GM19438 (cell line): ENCODE data around the gene FMN2.

ENCODE experiments used
- ATAC-seq: cut with Tn5 transposase; IDR thresholded peaks from one replicate; pipeline ENCODE4 v1.9.1; 2021; ENCODE audit warnings: low read depth; ENCODE audit not compliant: unreplicated experiment

Gene FMN2

DNA sequence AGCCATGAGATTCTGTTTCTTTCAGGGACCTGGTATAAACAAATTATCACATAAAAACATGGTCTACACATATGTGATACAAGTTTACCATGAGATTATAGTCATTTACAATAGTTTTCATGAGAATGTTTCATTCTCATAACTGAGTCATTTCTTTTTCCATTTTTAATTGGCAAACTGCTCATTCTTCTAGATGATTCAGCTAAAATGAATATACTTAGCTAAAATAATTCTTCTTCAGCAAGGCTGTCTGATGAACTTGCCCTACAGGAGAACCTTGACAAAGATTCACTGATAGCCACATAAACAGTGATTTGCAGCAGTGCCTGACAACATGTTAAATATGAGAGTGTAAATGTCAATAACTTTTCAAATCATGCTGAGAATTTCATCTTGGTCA lies 253.2 kb downstream of the FMN2 start:
- ATAC-seq = no peak

DNA sequence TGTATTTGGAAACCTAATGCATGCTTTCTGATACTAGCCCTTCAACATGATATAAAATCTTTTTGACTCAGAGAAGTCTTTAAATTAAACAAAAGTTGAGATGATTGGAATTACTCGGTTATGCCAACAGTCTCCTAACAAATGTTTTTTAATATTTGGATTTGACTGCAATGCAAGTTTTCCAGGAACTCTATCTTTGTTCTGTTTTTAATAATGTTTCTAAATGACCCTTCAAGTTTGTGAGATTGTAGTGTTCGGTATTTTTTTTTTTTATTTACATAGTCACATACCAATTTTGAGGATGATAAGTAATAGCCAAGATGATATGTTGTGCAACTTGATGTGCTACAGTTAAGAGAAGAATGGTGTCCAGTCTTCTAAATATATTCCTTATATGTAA lies 258.0 kb downstream of the FMN2 start:
- no peak for ATAC-seq

- ATAC-seq = no peak
Observed at GRCh38 chr1:240350910-240351331, 259.2 kb downstream of the FMN2 start.

DNA sequence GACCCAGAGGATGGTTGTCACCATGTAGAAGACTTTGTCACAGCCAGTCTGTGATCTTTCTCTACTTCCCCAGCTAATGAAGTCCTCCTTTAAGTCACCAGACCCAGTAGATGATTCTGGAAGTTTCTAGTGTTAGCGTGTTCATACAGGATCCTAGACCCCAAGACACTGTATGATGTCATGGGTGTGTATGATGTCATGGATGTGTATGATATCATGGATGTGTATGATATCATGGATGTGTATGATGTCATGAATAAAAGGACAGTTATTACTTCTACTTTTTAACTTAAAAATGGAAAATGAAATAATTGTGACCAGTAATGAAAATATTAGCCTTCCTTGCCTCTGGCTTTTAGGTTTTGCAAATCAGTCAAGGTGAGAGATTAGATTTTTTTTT lies 260.0 kb downstream of the FMN2 start:
- no peak for ATAC-seq

DNA sequence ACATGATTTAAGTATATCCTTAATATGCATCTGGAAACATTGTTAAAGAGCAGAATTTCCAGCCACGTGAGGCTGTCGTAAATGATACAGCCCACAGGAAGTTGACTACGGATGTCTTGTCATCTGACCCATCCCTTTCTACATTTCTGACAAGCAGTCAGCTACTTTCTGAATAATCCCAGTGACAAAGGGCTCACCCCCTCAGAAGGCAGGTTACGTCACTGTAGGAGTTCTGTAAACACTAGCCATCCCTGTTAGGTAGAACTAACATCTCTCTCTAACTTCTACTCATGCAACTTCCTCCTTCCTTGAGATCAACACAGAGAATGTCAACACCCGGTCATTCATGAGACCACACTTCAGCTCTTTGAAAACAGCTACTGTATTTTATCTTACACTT lies 261.1 kb downstream of the FMN2 start:
- ATAC-seq = no peak

DNA sequence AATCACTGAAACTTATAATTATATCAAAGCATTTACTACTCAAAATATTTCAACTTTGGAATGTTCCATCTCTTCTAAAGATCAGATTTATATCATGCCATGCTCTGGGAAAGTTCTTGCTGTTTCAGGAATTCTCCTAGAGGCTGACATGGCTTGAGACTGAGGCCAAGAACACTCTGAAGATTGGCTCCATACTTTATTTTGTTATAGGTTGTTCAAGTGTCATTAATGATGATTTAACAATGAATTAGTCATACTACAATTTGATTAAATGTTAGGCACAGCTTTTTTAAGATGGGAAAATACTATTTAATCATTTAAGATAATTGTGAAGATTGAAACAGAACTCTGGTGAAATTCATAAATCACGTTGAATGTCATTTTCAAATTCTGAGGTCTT lies 264.9 kb downstream of the FMN2 start:
- ATAC-seq = no peak

- ATAC-seq = no peak
Observed at GRCh38 chr1:240362046-240362445, 270.4 kb downstream of the FMN2 start.

DNA sequence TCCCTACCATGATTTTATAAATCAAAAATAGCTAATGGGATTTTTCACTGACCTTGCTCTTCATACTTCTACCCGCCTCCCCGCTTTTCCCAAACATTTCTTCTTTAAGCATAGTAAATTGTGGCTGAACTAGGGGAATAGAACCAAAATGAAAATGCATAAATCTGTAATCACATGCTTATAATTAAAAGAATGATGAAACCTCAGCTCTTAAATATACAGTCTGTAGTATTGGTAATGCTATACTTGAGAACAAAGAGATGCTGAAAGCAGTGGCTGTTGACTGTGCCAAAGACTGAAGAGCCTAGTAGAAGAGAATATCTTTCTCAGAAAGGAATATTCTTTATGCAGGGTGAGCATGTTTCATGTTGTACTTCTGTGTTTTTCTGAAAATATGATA lies 271.1 kb downstream of the FMN2 start:
- ATAC-seq = no peak

- ATAC-seq = no peak
Observed at GRCh38 chr1:240363315-240363714, 271.6 kb downstream of the FMN2 start.

DNA sequence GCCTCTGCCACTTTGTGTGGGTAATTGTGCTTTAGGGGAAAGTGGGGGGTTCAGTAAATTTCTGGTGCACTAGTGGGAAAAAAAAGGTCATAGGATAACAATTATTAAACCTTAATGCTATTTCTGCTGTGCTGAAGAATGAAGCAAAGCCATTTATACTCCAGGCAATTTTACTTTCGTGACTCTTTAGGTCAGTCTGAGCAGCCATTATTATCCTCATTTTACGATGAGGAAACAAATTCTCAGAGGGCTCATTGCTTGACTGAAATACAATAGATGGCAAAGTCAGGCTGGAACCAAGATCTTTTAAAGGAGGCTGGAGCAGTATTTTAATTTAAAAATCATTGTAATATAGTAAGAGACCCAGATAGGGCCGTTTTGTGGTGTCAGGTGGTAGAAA lies 272.2 kb downstream of the FMN2 start:
- ATAC-seq = no peak

- ATAC-seq = no peak
Observed at GRCh38 chr1:240366636-240367035, 275.0 kb downstream of the FMN2 start.

DNA sequence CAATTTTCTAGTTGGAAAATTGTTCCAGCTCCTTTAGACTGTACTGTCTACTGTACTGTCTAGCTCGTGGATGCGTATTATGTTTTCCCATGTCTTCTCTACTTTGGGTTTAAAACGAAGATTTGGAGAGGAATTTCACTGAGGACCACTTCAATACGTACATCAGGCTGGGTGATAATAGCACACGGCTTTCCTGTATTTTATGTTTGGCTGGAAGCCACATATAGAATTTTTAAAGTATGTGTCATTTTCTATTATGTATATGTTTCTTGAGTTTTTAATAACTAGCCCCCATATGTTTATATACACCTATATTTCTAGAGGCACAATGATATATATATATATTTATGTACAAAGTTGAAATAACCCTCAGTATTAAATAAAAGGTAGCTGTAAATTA lies 293.9 kb downstream of the FMN2 start:
- no peak for ATAC-seq

DNA sequence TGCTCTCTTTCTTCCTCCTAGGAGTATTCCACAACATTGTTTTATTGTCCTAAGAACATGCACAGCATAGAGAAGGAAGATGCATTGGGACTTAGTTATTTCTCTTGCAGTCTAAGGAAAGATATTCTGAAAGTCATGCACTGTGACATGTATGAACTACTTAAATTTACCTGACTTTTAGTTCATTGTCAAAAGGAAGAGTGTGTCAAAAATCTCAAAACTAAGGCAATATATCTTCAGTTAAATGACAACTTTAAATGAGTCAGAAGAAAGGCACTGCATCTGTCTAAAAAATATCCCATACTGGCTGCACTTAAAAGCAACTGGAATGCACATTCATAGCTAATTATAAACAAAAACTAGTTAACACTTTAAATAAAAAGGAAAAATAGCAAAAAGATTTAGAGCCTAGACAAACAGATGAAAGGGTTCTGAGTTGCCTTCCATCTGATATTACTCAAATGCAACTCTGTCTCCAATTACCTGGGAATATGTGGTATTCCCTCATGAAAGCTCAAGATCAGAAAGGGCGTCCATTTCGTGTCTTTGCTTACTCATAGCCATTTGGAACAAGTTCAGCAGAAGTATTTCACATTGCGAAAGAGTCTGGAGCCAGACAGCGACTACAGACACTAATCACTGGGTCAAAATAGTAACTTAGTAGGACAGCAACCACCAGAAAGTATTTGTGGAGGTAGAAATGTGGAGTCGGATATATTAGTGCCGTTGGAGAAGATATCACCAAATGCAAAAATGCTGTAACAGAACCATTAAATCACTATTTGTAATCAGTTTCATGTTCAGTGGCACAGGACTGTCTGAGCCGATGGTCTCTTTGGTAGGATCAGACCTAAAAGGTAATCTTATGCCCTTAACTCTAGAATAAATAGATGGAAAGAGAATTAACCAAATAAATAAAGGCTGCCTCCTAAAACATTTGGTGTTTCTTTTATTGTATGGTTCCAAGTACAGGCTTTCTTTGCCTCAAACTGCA lies 294.6 kb downstream of the FMN2 start:
- ATAC-seq = no peak

DNA sequence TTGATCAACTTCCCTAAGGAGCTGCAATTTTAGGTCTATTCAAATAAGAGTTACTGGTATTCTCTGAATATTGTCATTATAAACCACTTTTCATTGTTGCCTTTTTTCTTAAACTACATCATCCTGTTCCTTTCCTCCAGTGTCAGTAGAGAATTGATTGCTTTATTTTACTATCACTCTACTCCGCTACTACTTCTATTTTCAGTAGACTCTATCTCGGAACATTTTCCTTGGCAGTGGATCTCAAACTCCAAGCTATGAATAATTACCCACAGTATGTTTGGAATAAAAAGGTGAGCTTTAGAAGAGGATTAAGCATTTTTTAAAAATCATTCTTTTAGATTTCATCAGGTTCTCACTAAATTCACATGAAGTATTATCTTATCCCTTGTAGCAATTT lies 295.4 kb downstream of the FMN2 start:
- ATAC-seq = no peak

DNA sequence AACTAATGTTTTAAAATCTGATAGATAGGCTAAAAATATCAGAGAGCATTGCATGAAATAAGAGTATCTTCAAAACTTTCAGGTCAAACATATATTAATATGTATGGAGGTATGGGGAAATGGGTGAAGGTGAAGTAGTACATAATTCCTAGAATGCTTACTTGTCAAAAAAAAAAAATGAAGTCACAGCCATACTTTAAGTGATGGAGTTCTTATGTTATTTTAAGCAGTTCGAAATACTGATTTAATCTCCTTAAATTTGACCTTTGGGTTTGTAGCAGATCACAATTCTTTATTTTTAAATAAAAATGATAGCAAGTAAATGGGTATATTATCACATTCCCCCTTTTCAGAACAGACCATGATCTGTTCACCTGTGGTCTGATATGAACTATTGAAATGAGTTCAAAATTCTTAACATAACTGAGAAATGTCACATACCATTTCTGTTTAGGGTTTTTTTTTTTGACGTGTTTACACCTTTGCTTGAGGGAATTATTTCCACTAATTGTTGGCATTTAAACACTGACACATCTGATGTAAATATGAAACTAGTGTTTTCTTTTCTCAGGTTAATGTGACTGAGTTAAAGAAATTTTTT lies 300.1 kb downstream of the FMN2 start:
- no peak for ATAC-seq

GRCh38 chr1:240394353-240394752 lies 302.7 kb downstream of the FMN2 start:
- no peak for ATAC-seq

DNA sequence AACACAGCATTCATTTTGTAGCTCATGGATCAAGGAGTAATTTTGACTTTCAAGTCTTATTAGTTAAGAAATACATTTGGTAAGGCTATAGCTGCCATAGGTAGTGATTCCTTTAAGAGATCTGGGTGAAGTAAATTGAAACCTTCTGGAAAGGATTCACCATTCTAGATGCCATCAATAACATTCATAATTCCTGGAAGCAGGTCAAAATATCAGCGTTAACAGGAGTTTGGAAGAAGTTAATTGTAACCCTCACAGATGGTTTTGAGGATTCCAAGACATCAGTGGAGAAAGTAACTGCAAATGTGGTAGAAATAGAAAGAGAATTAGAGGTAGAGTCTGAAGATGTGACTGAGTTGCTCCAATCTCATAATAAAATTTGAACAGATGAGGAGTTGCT lies 303.7 kb downstream of the FMN2 start:
- ATAC-seq = no peak

DNA sequence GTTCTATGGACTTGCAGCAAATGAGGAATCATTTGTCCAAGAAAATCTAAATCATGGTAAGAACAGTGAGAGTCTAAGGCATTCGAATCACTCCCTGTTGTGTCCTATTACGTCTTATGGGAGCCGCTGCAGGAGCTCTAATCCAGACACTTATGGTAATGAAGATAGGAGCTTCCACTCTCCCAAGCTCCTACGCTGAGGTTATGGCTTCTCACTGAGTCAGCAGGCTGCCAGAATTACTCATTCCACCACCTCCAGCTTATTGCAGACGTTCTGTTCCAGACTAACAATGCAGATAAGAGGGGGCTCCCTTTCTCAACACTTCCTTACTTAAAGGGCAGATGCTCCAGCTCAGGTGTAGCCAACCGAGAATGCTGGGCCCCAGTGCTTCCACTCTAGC lies 307.7 kb downstream of the FMN2 start:
- no peak for ATAC-seq

GRCh38 chr1:240401731-240402130 lies 310.0 kb downstream of the FMN2 start:
- no peak for ATAC-seq

GRCh38 chr1:240402326-240402725 lies 310.6 kb downstream of the FMN2 start:
- no peak for ATAC-seq

- ATAC-seq = no peak
Observed at GRCh38 chr1:240404286-240404685, 312.6 kb downstream of the FMN2 start.

GRCh38 chr1:240405751-240406150 lies 314.1 kb downstream of the FMN2 start:
- no peak for ATAC-seq
